ENCODE data around the gene MINAR2.

The MINAR2 gene

GRCh38 chr5:129807162-129807814 lies 59.4 kb downstream of the MINAR2 start:
- H3K27ac ChIP-seq: no peak overlapping the region
- H4K20me1 ChIP-seq (ENCODE audit: insufficient read depth): no peaks in the 10 kb centered on the region
- H3K4me3 ChIP-seq (IDR thresholded peaks at IDR 0.05; ENCODE audit: insufficient read depth, low read depth, low read length): no peak overlapping the region
- H3K4me2 ChIP-seq: no peak overlapping the region
- no peak for TF ChIP-seq CTCF (conservative IDR thresholded peaks at IDR 0.05; ENCODE audit: low read depth, low read length)
- no peaks in the 10 kb centered on the region for H3K36me3 ChIP-seq (ENCODE audit: insufficient read depth)
- H3K4me1 ChIP-seq (ENCODE audit: low read depth, poor library complexity, severe bottlenecking): no peaks in the 10 kb centered on the region
- H3K79me2 ChIP-seq (ENCODE audit: insufficient read depth, low read depth): no peaks in the 10 kb centered on the region
- no peaks in the 10 kb centered on the region for H3K27me3 ChIP-seq (ENCODE audit: insufficient read depth, low read depth)
- H3K9ac ChIP-seq: no peak overlapping the region
- H2AFZ ChIP-seq (ENCODE audit: low read depth): no peak overlapping the region

All from KMS-11 (cell line).